H1 (cell line): ENCODE results near the gene LCNL1.

Source experiments
- CBX8 ChIP-seq: fragments of 300-800, 300-1000 bp; sonication (generic); IDR thresholded peaks from 2 replicates; pipeline ENCODE4 v1.7.1; 2016; ENCODE audit warnings: low read depth, low read length, borderline replicate concordance
- EZH2 ChIP-seq: fragments of 200-600 bp; sonication (generic); IDR thresholded peaks from 2 replicates; pipeline ENCODE4 v1.7.1; 2012; ENCODE audit warnings: low read depth, mild to moderate bottlenecking, moderate library complexity, low read length, inconsistent platforms; ENCODE audit not compliant: severe bottlenecking
- HDAC6 ChIP-seq: IDR thresholded peaks from one replicate; pipeline ENCODE4 v1.7.1; 2012; ENCODE audit warnings: low read depth, mild to moderate bottlenecking, inconsistent platforms, low read length, moderate library complexity
- JUN ChIP-seq: IDR thresholded peaks from 2 replicates; pipeline ENCODE4 v1.6.1; 2011; ENCODE audit warnings: low read depth, mild to moderate bottlenecking, improper control_type of control experiment, low read length
- NRF1 ChIP-seq: IDR thresholded peaks from 2 replicates; pipeline ENCODE4 v1.6.1; 2011; ENCODE audit warnings: mild to moderate bottlenecking, low read depth, low read length, improper control_type of control experiment
- RXRA ChIP-seq: IDR thresholded peaks from 2 replicates; pipeline ENCODE4 v1.6.1; 2011; ENCODE audit warnings: low read depth, mild to moderate bottlenecking, low read length, moderate library complexity; ENCODE audit not compliant: insufficient read depth
- SAP30 ChIP-seq: fragments of 300-600 bp; sonication (generic); IDR thresholded peaks from 2 replicates; pipeline ENCODE4 v1.7.1; 2012; ENCODE audit warnings: low read length, moderate library complexity, mild to moderate bottlenecking, inconsistent platforms; ENCODE audit not compliant: insufficient read depth, insufficient replicate concordance
- SP1 ChIP-seq: IDR thresholded peaks from 2 replicates; pipeline ENCODE4 v1.6.1; 2011; ENCODE audit warnings: low read depth, low read length
- SUZ12 ChIP-seq: fragments of 200-600 bp; sonication (generic); IDR thresholded peaks from 2 replicates; pipeline ENCODE4 v1.6.1; 2012; ENCODE audit warnings: mild to moderate bottlenecking, inconsistent platforms, low read length, moderate library complexity, mixed read lengths
- TBP ChIP-seq: IDR thresholded peaks from 2 replicates; pipeline ENCODE4 v1.6.1; 2011; ENCODE audit warnings: low read depth, low read length, improper control_type of control experiment
- TF ChIP-seq, protein P1 (sequence below), 3 experiments: IDR thresholded peaks; 1 replicate in 2 of 3; 2 replicates in 1 of 3; pipeline versions ENCODE4 v1.5.1 to v1.6.1; 2011; ENCODE audit warnings: low read length in 3 of 3, mild to moderate bottlenecking in 3 of 3, inconsistent platforms in 2 of 3, low read depth in 1 of 3, moderate library complexity in 1 of 3; ENCODE audit not compliant: insufficient read depth in 1 of 3; ENCODE audit errors: control extremely low read depth in 1 of 3
- TF ChIP-seq, protein P2 (sequence below): IDR thresholded peaks from 2 replicates; pipeline ENCODE4 v1.6.1; 2011; ENCODE audit warnings: low read depth, mild to moderate bottlenecking, low read length; ENCODE audit not compliant: insufficient read depth

DNA sequence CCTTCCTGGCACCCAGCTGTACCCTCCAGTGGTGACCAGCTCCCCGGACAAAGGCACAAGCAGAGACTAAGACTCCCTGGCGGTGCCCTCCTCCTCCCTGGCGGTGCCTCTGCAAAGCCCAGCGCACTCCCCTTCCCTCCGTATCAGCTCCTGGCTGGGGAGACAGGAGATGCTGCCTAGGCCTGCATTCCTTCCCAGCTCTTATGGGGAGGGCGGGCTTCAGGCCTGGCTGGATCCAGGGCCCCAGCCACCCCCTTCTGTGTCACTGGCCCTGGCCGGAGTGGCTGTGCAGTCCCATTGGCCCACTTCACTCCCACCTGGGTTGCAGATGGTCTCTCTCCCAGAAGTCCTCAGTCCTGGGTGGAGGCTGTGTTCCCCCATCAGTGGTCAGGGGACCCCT lies 24.3 kb upstream of the LCNL1 start:
- TF ChIP-seq, protein P1, sequence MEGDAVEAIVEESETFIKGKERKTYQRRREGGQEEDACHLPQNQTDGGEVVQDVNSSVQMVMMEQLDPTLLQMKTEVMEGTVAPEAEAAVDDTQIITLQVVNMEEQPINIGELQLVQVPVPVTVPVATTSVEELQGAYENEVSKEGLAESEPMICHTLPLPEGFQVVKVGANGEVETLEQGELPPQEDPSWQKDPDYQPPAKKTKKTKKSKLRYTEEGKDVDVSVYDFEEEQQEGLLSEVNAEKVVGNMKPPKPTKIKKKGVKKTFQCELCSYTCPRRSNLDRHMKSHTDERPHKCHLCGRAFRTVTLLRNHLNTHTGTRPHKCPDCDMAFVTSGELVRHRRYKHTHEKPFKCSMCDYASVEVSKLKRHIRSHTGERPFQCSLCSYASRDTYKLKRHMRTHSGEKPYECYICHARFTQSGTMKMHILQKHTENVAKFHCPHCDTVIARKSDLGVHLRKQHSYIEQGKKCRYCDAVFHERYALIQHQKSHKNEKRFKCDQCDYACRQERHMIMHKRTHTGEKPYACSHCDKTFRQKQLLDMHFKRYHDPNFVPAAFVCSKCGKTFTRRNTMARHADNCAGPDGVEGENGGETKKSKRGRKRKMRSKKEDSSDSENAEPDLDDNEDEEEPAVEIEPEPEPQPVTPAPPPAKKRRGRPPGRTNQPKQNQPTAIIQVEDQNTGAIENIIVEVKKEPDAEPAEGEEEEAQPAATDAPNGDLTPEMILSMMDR (IDR thresholded peaks at IDR 0.05; ENCODE audit: control extremely low read depth in 1 of 3, insufficient read depth in 1 of 3, low read depth in 1 of 3, low read length in 3 of 3), result no peak
- TF ChIP-seq JUN (no peak), EZH2 (no peak), SP1 (no peak), SAP30 (no peak), RXRA (no peak), NRF1 (no peak), SUZ12 (no peak), CBX8 (no peak), TBP (no peak), HDAC6 (no peak)
- TF ChIP-seq, protein P2, sequence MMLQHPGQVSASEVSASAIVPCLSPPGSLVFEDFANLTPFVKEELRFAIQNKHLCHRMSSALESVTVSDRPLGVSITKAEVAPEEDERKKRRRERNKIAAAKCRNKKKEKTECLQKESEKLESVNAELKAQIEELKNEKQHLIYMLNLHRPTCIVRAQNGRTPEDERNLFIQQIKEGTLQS, result no peak
